ENCODE results near the gene GJA5.

The GJA5 gene

GRCh38 chr1:147760481-147761260, at the start of gene GJA5:
Gene GJA5, minus strand, starts transcription at chr1:147760602. Its CDS starts 1,364 bp downstream, at chr1:147759238.
- H3K4me3 ChIP-seq (ENCODE audit: low read depth, low read length), result no peak within 1 kb of the TSS
- DNase-seq (ENCODE audit: low read depth, low spot score), result no peak
- POLR2A ChIA-PET, result no interaction called here
- TF ChIP-seq CTCF (IDR thresholded peaks at IDR 0.05; ENCODE audit: insufficient read depth, low read length, missing control alignments), result no peak
- CTCF ChIA-PET, result no interaction called here

GRCh38 chr1:147809236-147809635, 48.8 kb upstream of the GJA5 start:
- DNase-seq (ENCODE audit: low read depth, low spot score), result no peak
- TF ChIP-seq CTCF (IDR thresholded peaks at IDR 0.05; ENCODE audit: insufficient read depth, low read length, missing control alignments), result no peak
- POLR2A ChIA-PET, result no interaction called here
- CTCF ChIA-PET, result no interaction called here
- no peak overlapping the region for H3K4me3 ChIP-seq (ENCODE audit: low read depth, low read length)

- DNase-seq (ENCODE audit: low read depth, low spot score), result no peak
- ChIA-PET CTCF (no interaction called here), POLR2A (no interaction called here)
- no peak for TF ChIP-seq CTCF (IDR thresholded peaks at IDR 0.05; ENCODE audit: insufficient read depth, low read length, missing control alignments)
- no peak overlapping the region for H3K4me3 ChIP-seq (ENCODE audit: low read depth, low read length)
Measured at GRCh38 chr1:147808025-147808424, 47.6 kb upstream of the GJA5 start.

GRCh38 chr1:147807405-147807804, 47.0 kb upstream of the GJA5 start:
- no peak for DNase-seq (ENCODE audit: low read depth, low spot score)
- ChIA-PET CTCF (no interaction called here), POLR2A (no interaction called here)
- no peak overlapping the region for H3K4me3 ChIP-seq (ENCODE audit: low read depth, low read length)
- TF ChIP-seq CTCF (IDR thresholded peaks at IDR 0.05; ENCODE audit: insufficient read depth, low read length, missing control alignments), result no peak

GRCh38 chr1:147804942-147805723, 44.7 kb upstream of the GJA5 start:
- no peak for TF ChIP-seq CTCF (IDR thresholded peaks at IDR 0.05; ENCODE audit: insufficient read depth, low read length, missing control alignments)
- POLR2A ChIA-PET, result no interaction called here
- no peak overlapping the region for H3K4me3 ChIP-seq (ENCODE audit: low read depth, low read length)
- no peak for DNase-seq (ENCODE audit: low read depth, low spot score)
- CTCF ChIA-PET, result no interaction called here

GRCh38 chr1:147800804-147801203, 40.4 kb upstream of the GJA5 start:
- ChIA-PET CTCF (no interaction called here), POLR2A (no interaction called here)
- DNase-seq (ENCODE audit: low read depth, low spot score), result no peak
- no peak overlapping the region for H3K4me3 ChIP-seq (ENCODE audit: low read depth, low read length)
- TF ChIP-seq CTCF (IDR thresholded peaks at IDR 0.05; ENCODE audit: insufficient read depth, low read length, missing control alignments), result no peak

All from AG04449 (cell line).